Esophagus squamous epithelium (tissue), 5 donors: ENCODE data around the gene CTNNA3. TPM values are rescaled to one million over a fixed set of nuclear protein-coding genes. Genes with fewer than 3 reads are reported as not detected.

Source experiments
- DNase-seq: peaks from one replicate; lab custom pipeline; 2025; lab: John Stamatoyannopoulos, UW
- H3K27ac ChIP-seq, 4 donors: fragments of 200-600 bp; sonication (generic); one replicate each; pipeline ENCODE4 v1.5.1; 2016 to 2019; ENCODE audit warnings: mild to moderate bottlenecking in 1 of 4
- H3K27me3 ChIP-seq, 4 donors: fragments of 200-600 bp; sonication (generic); 1 replicate in 3 of 4; 2 replicates in 1 of 4; pipeline versions ENCODE4 v1.5.1 to v1.6.0; 2017 to 2021; ENCODE audit warnings: antibody characterized with exemption in 1 of 4
- H3K36me3 ChIP-seq, 3 donors: fragments of 200-600 bp; sonication (generic); one replicate each; pipeline ENCODE4 v1.5.1; 2016 to 2019
- H3K4me1 ChIP-seq, 3 donors: fragments of 200-600 bp; sonication (generic); one replicate each; pipeline ENCODE4 v1.5.1; 2017 to 2019
- H3K4me3 ChIP-seq, 4 donors: fragments of 200-600 bp; sonication (generic); 1 replicate in 3 of 4; 2 replicates in 1 of 4; pipeline ENCODE4 v1.5.1; 2016 to 2019; ENCODE audit warnings: mild to moderate bottlenecking in 2 of 4, moderate library complexity in 1 of 4
- H3K9me3 ChIP-seq, 3 donors: fragments of 200-600 bp; sonication (generic); one replicate each; pipeline ENCODE4 v1.5.1; 2016 to 2019
- CTCF ChIP-seq, 6 experiments: fragments of 450-650 bp in 4 of 6; fragments of 200-600 bp in 2 of 6; sonication (generic) in 2 of 6; IDR thresholded peaks; one replicate each; pipeline ENCODE4 v1.5.1; 2016 to 2019; ENCODE audit warnings: antibody characterized with exemption in 6 of 6, mild to moderate bottlenecking in 4 of 6, moderate library complexity in 4 of 6
- POLR2A ChIP-seq, 4 donors: fragments of 450-650 bp; IDR thresholded peaks; one replicate each; pipeline ENCODE4 v1.6.1; 2017; ENCODE audit warnings: antibody characterized with exemption in 4 of 4, mild to moderate bottlenecking in 4 of 4, moderate library complexity in 3 of 4
- WGBS, 2 donors: methylation state at CpG; one replicate each; pipeline ENCODE4 v1.1.5; 2018; 5-methylcytosine and 5-hydroxymethylcytosine counted together
- intact Hi-C: fragments of 100-400 bp; cut with DNase I; formaldehyde crosslinking; loops from one replicate; pipeline ENCODE4 v1.15.0; 2022
- total RNA-seq, 4 donors: library from RNA; depleted of rRNA; stranded (reverse); fragments of >200 nt; gene quantifications; one replicate each; pipeline ENCODE4 v1.1.0, GENCODE V29; 2016
- donor health status: DM: yes; HTN: yes; CAD: no.

The CTNNA3 gene
- total RNA-seq, 4 donors from 2014 or later = 0.29 to 1.9 (median 0.61) TPM; not detected in 1

- intact Hi-C loops = no loop called here
- H3K36me3 ChIP-seq = no peaks in the 10 kb centered on the region
- TF ChIP-seq POLR2A (IDR thresholded peaks at IDR 0.05) (no peak), CTCF (IDR thresholded peaks at IDR 0.05) (no peak)
- H3K4me1 ChIP-seq = no peaks in the 10 kb centered on the region
- no peak overlapping the region for H3K4me3 ChIP-seq
- WGBS, 2 donors = 51 to 54% methylated on average over 3 of the region's 3 CpGs
- no peaks in the 10 kb centered on the region for H3K9me3 ChIP-seq
- no peak for DNase-seq
- H3K27ac ChIP-seq = no peak overlapping the region
- H3K27me3 ChIP-seq = no peaks in the 10 kb centered on the region
Measured at GRCh38 chr10:67011981-67012380, 684.0 kb downstream of the CTNNA3 start.

GRCh38 chr10:67011480-67011879, 684.5 kb downstream of the CTNNA3 start:
- H3K4me1 ChIP-seq = no peaks in the 10 kb centered on the region
- no peaks in the 10 kb centered on the region for H3K9me3 ChIP-seq
- WGBS, 2 donors = 89 to 90% methylated on average over 1 of the region's 1 CpG
- no peak overlapping the region for H3K27ac ChIP-seq
- no peaks in the 10 kb centered on the region for H3K36me3 ChIP-seq
- DNase-seq = no peak
- intact Hi-C loops = no loop called here
- TF ChIP-seq CTCF (IDR thresholded peaks at IDR 0.05) = no peak
- TF ChIP-seq POLR2A (IDR thresholded peaks at IDR 0.05) = no peak
- no peak overlapping the region for H3K4me3 ChIP-seq
- H3K27me3 ChIP-seq = no peaks in the 10 kb centered on the region

GRCh38 chr10:67005981-67006380, 690.0 kb downstream of the CTNNA3 start:
- intact Hi-C loops = no loop called here
- no peaks in the 10 kb centered on the region for H3K36me3 ChIP-seq
- H3K4me1 ChIP-seq = no peaks in the 10 kb centered on the region
- WGBS, 2 donors = 68 to 74% methylated on average over 1 of the region's 1 CpG
- H3K9me3 ChIP-seq = no peaks in the 10 kb centered on the region
- H3K4me3 ChIP-seq = no peak overlapping the region
- TF ChIP-seq POLR2A (IDR thresholded peaks at IDR 0.05) (no peak), CTCF (IDR thresholded peaks at IDR 0.05) (no peak)
- DNase-seq = no peak
- H3K27me3 ChIP-seq = no peaks in the 10 kb centered on the region
- no peak overlapping the region for H3K27ac ChIP-seq

GRCh38 chr10:67004690-67005089, 691.3 kb downstream of the CTNNA3 start:
- Histone ChIP-seq H3K4me3 (no peak overlapping the region), H3K9me3 (no peaks in the 10 kb centered on the region), H3K27ac (no peak overlapping the region), H3K36me3 (no peaks in the 10 kb centered on the region), H3K27me3 (no peaks in the 10 kb centered on the region), H3K4me1 (no peaks in the 10 kb centered on the region)
- intact Hi-C loops = no loop called here
- no peak for TF ChIP-seq POLR2A (IDR thresholded peaks at IDR 0.05)
- TF ChIP-seq CTCF (IDR thresholded peaks at IDR 0.05) = no peak
- no peak for DNase-seq
- 38 to 59% methylated on average over 2 of the region's 2 CpGs for WGBS, 2 donors

GRCh38 chr10:66999762-67000545, 696.0 kb downstream of the CTNNA3 start:
- Histone ChIP-seq H3K4me1 (no peaks in the 10 kb centered on the region), H3K36me3 (no peaks in the 10 kb centered on the region), H3K9me3 (no peaks in the 10 kb centered on the region), H3K27ac (no peak overlapping the region), H3K27me3 (no peaks in the 10 kb centered on the region), H3K4me3 (no peak overlapping the region)
- DNase-seq = no peak
- intact Hi-C loops = no loop called here
- WGBS, 2 donors = 78 to 81% methylated on average over 3 of the region's 3 CpGs
- no peak for TF ChIP-seq POLR2A (IDR thresholded peaks at IDR 0.05)
- TF ChIP-seq CTCF (IDR thresholded peaks at IDR 0.05) = no peak
